GM10266 (cell line): ENCODE data around the gene CEMIP2.

Source experiments
- DNase-seq: peaks from one replicate; pipeline ENCODE4 v3.0.0; 2012; ENCODE audit errors: extremely low spot score
- TF ChIP-seq, protein P1 (sequence below): IDR thresholded peaks from 2 replicates; pipeline ENCODE4 v1.5.1; 2012; ENCODE audit warnings: mild to moderate bottlenecking, low read depth; ENCODE audit not compliant: control insufficient read depth, insufficient read depth; ENCODE audit errors: missing control alignments

CEMIP2 gene

DNA sequence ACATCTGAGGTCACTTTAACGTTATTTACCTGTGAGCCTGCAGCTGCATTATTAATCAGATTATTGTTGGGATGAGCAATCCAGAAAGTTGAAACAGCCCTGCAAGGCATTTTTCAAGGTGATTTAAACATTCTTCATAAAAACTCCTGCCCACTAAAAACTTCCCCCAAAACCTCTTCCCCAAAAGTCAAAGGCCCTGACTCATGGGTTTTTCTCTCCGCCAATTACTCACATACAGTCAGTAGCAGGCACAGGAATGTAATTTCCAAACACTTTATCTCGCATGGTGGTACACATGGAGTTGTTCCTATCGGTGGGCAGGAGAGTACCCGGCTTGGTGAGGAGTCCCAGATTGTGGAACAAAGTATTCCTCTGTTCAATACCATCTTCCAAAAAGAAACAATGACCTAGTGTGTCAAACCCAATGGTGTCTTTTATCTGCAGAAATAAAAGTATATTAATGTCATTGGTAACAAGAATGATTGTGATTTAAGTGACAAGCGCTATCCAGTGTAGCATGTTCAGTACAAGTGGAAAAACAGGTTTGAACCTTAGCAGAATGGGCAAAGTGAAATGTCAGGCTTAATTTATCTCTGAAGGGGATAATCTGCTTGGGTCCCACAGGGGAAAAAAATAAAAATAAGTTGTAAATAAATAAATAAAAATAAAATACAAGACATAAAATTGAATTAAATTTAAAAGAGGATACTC is 38.3 kb downstream of the CEMIP2 start:
- DNase-seq: no peak
- TF ChIP-seq, protein P1, sequence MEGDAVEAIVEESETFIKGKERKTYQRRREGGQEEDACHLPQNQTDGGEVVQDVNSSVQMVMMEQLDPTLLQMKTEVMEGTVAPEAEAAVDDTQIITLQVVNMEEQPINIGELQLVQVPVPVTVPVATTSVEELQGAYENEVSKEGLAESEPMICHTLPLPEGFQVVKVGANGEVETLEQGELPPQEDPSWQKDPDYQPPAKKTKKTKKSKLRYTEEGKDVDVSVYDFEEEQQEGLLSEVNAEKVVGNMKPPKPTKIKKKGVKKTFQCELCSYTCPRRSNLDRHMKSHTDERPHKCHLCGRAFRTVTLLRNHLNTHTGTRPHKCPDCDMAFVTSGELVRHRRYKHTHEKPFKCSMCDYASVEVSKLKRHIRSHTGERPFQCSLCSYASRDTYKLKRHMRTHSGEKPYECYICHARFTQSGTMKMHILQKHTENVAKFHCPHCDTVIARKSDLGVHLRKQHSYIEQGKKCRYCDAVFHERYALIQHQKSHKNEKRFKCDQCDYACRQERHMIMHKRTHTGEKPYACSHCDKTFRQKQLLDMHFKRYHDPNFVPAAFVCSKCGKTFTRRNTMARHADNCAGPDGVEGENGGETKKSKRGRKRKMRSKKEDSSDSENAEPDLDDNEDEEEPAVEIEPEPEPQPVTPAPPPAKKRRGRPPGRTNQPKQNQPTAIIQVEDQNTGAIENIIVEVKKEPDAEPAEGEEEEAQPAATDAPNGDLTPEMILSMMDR: no peak

DNA sequence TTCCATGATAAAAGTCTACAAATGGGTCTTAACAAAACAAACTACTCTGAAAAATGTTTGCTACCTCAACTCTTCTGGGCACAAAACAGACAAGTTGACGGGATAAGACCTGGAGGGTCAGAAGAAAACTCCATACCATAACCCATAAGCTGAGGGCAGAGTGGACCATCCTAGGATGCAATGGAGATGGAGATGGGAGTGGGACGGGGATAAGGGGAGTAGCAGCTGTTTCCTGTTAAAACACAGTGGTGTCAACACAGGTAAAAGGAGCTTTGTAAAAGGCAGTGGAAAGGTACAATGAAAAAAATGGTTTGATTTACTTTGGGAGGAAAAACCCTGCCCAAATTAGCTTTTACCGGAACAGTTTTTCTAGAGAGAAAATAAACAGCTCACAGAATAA is 41.6 kb downstream of the CEMIP2 start:
- TF ChIP-seq, protein P1: no peak
- no peak for DNase-seq

DNA sequence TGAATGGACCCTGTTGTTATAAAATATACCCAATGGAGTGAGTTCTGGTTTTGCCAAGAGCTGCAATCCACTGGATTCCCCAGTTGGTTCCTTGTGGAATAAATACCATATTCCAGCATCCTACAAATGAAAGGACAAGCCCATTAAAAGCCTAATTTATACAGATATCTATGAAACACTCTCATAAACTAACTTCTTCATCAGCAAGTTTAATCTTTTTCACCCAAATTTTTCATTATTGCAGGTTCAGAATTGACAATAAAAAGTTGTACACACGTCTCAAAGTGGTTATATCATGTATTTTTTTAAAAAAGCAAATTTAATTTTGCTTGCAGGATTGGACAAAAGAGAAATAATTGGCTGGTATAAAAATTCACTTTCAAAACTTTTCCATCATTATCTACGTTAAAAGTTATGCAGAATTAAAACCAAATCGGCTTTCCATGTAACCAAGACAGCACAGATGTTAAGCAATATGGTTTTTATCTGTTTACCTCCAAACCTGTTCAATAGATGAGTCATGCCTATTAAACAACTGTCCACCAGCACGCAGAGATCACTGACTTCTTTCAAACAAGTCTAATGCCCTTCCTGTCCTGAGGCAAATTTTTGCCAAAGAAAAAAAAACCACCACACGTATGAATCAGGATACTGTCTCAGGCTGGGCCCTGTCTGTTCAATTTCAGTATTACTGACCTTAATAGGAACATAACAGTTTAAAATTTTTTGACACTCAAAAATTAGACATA is 42.5 kb downstream of the CEMIP2 start:
- no peak for DNase-seq
- TF ChIP-seq, protein P1: no peak

DNA sequence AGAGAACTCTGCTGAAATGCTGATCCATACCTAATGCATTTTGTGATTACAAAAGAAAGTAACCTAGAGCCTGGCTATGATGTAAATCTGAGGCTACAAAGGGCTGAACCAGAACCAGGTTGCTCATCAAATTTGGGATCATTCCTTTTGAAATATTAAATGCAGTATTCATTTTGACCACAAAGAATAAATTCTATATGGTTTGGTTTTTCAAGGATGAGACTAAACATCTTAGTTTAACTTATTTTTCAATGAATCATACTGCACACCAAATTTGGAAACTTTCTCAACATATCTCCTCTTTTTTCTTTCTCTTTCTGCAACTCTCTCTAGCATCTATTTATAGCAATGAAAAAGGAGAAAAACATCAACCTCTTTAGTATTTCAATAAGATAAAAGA is 46.5 kb downstream of the CEMIP2 start:
- TF ChIP-seq, protein P1: no peak

DNA sequence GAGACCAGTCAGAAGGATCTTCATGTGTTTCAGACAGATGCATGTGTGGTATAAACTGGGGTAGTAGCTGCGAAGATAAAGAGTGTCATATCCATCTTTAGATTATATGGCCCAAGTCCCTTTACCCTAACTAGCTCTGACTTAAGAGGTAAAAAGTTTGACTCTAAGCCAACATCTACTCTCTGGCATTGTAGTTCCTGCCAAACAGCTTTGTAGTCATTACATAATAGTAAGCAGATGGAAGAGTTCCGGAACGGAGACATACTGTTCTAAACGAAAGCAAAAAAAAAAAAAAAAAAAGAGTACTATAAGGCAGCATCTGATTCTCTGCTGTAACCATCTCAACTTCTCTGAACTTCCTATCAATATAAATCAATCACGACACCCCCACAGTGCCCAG is 48.8 kb downstream of the CEMIP2 start:
- DNase-seq: no peak
- TF ChIP-seq, protein P1: no peak

More for the DNA sequence above, 46.5 kb downstream of the CEMIP2 start:
- no peak for DNase-seq

DNA sequence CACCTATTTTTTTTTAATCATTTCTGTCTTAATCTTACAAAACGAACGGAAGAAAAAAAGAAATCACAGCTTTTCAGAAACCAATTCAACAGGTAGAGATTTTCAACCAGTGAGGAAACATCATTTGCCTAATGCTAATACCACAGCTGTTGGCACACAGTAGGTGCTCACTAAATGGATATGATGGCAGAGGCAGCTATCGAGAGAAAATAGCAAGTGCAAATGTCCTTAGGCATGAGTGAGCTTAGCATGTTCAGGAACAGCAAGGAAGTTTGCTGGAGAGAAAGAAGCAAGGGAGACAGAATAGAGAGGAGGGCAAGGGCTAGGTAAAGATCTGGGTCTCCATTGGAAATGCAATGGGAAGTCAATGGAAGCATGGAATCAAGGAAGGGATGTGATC is 49.2 kb downstream of the CEMIP2 start:
- DNase-seq: no peak
- TF ChIP-seq, protein P1: no peak
